SKM-1 (cell line): ENCODE data around the gene CD9.
"Not testable (repeated sequence)": the region's sequence is repeated elsewhere in the genome, so short reads cannot be mapped to it uniquely, and the experiment has no call there.

Source experiments
- DNase-seq: peaks from one replicate; lab custom pipeline; 2025; ENCODE audit not compliant: unreplicated experiment; lab: John Stamatoyannopoulos, UW

CD9 gene

DNA sequence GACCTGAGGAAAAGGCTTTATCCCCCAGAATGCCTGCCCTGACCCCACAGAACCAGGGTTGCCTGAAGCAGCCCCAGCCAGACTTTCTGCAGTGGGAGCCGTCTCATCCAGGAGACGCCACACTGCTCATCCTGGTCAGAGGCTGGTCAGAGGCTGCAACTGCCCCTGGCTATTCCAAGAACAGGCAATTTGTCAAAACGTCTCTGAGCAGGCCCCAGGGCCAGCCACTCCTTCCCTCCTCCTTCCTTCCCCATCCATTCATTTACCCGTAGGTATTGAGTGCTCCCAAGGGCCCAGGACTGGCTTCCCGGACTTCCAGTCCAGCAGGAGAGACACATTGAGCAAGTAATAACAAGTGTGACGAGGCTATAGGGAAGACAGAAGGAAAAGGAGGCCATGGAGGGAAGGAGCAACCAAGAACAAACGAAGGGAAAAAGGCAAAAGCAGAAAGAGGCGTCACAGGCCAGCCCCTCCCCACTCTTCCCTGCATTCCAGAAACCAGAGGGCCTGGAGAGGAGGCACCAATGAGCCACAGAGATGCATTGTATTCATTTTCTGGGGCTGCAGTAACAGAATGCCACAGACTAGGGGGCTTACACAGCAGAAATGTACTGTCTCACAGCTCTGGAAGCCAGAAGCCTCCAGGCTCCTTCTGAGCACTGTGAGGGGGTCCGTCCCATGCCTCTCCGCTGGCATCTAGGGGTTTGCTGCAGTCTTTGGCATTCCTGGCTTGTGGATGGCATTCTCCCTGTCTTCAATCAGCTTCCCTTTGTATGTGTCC lies 21.0 kb upstream of the CD9 start:
- DNase-seq, result no peak

DNA sequence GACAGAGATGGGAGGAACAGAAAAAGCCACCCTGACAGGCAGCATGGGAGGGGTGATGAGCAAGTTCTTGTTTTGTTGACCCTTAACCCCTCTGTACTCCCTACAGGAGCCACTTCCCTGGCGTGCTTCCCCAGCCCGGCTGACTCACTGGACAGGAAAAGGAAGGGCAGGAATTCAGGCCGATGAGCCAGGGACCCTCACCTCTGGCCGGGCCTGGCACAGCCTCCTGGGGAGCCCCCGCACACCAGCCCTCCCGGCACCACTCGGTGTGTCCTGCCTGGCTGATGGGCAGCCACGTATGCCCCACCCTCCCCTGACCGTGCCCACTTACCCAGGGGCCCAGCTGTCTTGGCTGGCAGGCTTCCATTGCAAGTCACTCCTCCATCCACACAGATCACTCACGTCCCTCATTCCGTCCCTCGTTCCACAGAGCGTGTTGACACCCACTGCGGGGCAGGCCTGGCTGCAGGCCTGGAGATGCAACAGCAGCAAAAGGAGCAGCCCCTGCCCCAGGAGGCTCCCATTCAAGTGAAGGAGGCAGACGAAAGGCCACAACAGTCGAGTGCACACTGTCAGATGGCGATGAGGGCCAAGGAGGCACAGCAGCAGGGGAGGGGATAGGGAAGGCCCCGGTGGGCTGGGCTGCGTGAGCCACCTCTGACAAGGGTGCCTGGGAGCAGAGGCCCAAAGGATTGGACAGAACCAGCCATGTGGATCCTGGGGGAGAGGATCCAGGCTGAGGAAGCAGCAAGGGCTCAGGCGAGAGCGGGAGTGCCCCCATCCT lies 19.7 kb upstream of the CD9 start:
- no peak for DNase-seq

- DNase-seq, result no peak
Measured at GRCh38 chr12:6181166-6181565, 19.0 kb upstream of the CD9 start.

DNA sequence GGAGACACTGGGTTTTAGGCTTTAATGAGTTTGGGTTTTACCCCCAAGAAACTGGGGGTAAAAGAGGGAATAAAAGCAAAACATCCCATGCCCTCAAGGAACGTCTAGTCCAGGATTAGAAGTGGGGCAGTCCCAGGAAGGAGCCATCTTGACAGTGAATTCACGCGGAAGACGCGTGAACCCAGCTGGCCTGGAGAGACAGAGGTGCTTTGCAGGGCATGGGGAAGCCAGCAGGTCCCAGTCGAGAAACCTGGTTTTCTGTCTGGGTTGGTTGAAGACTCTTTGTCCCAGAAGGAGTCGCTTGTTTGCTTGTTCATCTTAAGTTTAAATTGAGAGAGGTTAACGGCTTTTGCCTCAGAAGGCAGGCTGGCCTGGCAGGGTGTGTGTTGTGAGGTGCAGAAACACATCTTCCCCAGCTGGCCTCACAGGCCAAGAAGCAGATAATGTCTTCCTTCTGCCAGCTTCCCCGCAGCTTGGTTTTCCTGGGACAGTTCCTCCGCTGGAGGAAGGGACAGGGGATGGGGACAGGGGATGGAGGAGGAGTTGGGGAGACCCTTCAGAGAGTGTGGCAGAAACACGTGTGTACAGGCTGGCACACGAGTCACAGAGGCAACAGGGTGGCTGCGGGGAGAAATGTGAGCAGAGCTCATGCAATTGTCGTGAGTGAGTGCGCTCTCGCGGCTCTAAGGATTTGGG lies 18.5 kb upstream of the CD9 start:
- DNase-seq, result no peak

GRCh38 chr12:6182279-6182898 lies 17.8 kb upstream of the CD9 start:
- no peak for DNase-seq

DNA sequence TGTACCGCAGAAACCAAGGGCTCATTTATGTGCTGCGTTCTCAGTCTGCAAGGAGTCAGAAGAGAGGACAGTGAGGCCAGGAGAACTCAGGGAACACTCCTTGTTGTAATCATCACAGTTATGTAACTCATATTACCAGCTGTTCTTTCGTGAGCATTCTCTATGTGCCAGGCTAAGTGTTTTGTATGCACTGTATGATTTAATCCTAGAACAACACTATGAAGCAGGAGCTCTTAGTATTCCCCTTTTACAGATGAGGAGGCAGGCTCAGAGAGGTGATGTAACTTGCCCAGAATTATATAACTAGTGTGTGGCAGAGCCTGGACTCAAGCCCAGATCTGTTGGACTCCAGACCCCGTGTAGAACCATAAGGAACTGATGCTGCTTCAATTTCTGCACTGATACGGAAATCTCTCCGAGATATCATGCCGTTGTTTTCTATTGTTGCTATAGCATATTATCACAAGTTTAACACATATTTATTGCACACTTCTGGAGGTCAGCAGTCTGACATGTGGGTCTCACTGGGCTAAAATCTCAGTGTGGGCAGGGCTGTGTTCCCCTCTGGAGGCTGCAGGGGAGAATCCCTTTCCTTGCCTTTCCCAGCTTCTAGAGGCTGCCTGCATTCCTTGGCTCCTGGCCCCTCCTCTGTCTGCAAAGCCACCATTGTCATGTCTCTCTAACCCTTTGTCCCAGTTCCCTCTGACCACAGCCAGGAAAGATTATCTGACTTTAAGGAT lies 16.3 kb upstream of the CD9 start:
- no peak for DNase-seq

- no peak for DNase-seq
Measured at GRCh38 chr12:6185961-6186827, 14.0 kb upstream of the CD9 start.

DNA sequence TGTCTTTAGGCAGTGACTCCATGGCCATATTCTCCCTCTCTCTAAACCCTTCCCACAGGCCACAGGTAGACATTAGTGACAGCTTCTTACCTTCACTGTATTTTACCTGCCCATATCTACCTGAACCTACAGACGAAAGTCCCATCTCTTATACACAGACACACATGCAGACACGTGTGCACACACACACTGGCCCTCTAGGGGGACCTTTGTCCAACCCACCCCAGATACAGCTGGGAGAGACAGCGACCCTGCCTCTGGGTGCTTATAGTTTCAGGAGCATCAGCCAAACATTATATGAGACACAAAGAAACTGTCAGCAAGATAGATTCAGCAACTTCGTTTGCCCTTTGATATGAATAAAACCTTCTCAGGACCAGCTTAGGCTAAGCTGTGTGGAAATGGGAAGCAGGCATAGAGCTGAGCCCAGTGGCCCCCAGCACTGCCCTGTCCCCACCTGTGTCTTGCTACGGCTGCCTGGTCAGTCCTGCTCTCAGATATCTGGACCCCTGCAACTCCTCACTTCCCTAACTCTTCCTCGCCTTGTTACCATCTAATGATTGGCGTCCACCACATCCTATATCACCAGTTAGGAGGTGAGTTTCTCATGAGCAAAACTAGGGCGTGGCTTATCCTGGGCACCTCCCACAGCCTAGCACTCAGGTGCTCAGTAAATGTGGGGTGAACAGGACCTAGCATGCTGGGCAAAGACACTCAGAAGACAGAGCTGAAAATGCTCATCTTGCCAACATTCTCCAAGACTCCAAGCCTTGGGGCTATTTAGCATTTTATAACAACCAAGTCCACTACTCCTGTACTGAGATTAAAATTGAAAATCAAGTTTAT lies 12.0 kb upstream of the CD9 start:
- DNase-seq, result no peak

GRCh38 chr12:6189028-6189427 lies 11.2 kb upstream of the CD9 start:
- no peak for DNase-seq

- not testable (repeated sequence) for DNase-seq
Measured at GRCh38 chr12:6189952-6190598, 10.1 kb upstream of the CD9 start.

GRCh38 chr12:6190767-6191530 lies 9.3 kb upstream of the CD9 start:
- DNase-seq, result not testable (repeated sequence)

GRCh38 chr12:6192604-6193380 lies 7.4 kb upstream of the CD9 start:
- DNase-seq, result no peak

- DNase-seq, result no peak
Measured at GRCh38 chr12:6193853-6194815, 6.1 kb upstream of the CD9 start.

DNA sequence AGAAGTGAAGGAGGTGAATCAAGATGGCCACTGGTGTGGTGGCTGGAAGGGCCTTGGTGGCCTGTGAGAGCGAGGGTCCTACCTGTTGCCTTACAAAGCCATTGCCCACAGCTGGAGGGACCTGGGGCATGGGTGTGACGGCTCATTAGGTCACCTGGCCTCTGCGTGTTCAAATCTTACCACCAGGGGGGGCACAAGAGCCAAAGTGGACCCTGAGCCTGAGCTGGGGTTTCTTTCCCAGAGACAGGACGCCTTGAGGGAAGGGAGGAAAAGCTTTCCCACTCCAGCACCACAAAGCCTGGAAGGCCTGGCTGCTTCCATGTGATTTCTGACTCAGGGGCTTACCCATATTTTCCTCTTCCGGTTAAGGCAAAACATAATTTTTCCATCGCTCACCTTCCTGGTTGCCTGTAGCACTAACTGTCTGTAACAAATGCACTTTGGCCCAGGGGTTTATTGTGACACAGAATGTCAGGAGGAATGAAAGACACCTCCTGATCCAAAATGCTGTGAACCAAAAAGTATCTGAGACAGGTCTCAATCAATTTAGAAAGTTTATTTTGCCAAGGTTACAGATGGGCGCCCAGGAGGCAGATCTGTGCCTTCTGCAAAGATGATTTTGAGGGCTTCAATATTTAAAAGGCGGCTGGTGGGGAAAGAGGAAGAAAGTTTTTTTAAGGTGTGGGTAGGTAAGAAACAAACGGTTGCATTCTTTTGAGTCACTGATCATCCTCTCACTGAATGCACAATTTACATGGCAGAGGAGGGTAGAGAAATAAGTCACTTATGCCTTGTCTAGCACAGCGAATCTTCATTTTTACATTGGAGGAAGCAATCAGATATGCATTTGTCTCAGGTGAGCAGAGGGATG lies 4.3 kb upstream of the CD9 start:
- DNase-seq, result no peak

- DNase-seq, result no peak
Measured at GRCh38 chr12:6198051-6198450, 2.1 kb upstream of the CD9 start.
